Ishikawa (cell line): Measurements from ENCODE around the gene HTT.

Experiments
- CEBPB ChIP-seq: IDR thresholded peaks from 2 replicates; pipeline ENCODE4 v1.6.1; 2012
- CREB1 ChIP-seq: IDR thresholded peaks from 2 replicates; pipeline ENCODE4 v1.6.1; 2012; ENCODE audit warnings: low read depth
- EP300 ChIP-seq: IDR thresholded peaks from 2 replicates; pipeline ENCODE4 v1.6.1; 2012; ENCODE audit warnings: borderline replicate concordance
- RAD21 ChIP-seq: IDR thresholded peaks from 2 replicates; pipeline ENCODE4 v1.6.1; 2012; ENCODE audit warnings: low read depth
- TEAD4 ChIP-seq: IDR thresholded peaks from 2 replicates; pipeline ENCODE4 v1.6.1; 2012
- YY1 ChIP-seq: IDR thresholded peaks from 2 replicates; pipeline ENCODE4 v1.6.1; 2012; ENCODE audit warnings: low read depth
- ZBTB7A ChIP-seq: IDR thresholded peaks from 2 replicates; pipeline ENCODE4 v1.6.1; 2012; ENCODE audit warnings: low read depth
- TF ChIP-seq, protein P1 (sequence below): IDR thresholded peaks from 2 replicates; pipeline ENCODE4 v1.6.1; 2012

DNA sequence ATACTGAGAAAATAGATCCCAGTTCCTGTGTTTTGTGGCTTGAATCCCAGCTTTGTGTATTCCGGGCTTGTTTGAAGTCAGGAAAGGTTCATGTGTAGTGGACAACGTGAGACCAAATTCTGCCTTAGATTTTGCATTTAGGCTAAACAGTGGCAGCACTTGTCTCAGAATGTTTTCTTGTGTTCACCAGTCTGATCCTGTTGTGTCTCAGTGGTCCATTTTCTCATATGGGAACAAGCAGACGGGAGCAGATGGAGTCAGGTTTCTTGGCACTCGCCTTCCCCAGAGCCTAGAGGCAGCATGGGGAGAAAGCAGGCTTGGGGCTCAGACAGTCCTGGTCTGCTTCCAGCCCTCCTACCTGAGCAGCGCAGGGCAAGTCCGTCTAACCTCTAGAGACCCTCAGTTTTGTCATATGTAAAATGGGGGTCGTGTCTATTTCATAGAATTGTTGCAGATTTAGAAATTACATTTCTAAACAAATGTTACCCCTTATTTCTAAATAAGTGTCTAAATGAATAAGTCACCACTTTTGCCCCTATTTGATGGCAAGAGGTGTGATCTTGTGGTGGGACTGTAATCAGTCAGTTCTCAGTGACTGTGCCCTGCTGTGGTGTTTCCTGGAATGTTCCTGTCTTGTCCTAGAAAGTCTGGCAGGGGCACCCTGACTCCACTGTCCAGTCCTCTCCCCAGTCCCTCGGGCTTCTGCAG is 146.1 kb downstream of the HTT start:
- TF ChIP-seq CREB1 (no peak), CEBPB (no peak), TEAD4 (no peak), RAD21 (no peak), YY1 (no peak), ZBTB7A (no peak), EP300 (no peak)
- TF ChIP-seq, protein P1, sequence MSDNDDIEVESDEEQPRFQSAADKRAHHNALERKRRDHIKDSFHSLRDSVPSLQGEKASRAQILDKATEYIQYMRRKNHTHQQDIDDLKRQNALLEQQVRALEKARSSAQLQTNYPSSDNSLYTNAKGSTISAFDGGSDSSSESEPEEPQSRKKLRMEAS: no peak
